Mesodermal cell (in vitro differentiated cells): ENCODE data around the gene UBC.
A peak's percentile ranks its signal among the peaks of the same experiment; 100 is the strongest.

Experiments used
- H3K27ac ChIP-seq: 2 replicates; pipeline ENCODE4 v1.7.0; 2013; ENCODE audit warnings: mild to moderate bottlenecking, low read depth, low read length, moderate library complexity; ENCODE audit not compliant: severe bottlenecking
- H3K36me3 ChIP-seq: 2 replicates; pipeline ENCODE4 v1.7.1; 2013; ENCODE audit warnings: mild to moderate bottlenecking, low read length, moderate library complexity; ENCODE audit not compliant: control insufficient read depth, insufficient read depth
- H3K4me1 ChIP-seq: one replicate; pipeline ENCODE4 v1.7.1; 2013; ENCODE audit warnings: mild to moderate bottlenecking, low read length; ENCODE audit not compliant: insufficient read depth, control insufficient read depth, poor library complexity, severe bottlenecking
- H3K4me3 ChIP-seq: 2 replicates; pipeline ENCODE4 v1.7.0; 2013; ENCODE audit warnings: low read length, control low read depth, mild to moderate bottlenecking; ENCODE audit not compliant: insufficient read depth, poor library complexity, severe bottlenecking; ENCODE audit errors: extremely low read depth
- H3K9me3 ChIP-seq: 2 replicates; pipeline ENCODE4 v1.7.1; 2013; ENCODE audit warnings: mild to moderate bottlenecking, low read length, moderate library complexity; ENCODE audit not compliant: control insufficient read depth
- WGBS, 2 experiments: methylation state at CpG; one replicate each; pipeline ENCODE4 v1.1.5; 2013; ENCODE audit warnings: missing lambda C conversion rate in 2 of 2; ENCODE audit not compliant: insufficient coverage in 2 of 2; 5-methylcytosine and 5-hydroxymethylcytosine counted together

Gene UBC

GRCh38 chr12:124869059-124869665 is 45.3 kb downstream of the UBC start:
- H3K9me3 ChIP-seq = no peaks in the 10 kb centered on the region
- WGBS, 2 experiments = 68 to 80% methylated on average over 15 to 16 of the region's 17 CpGs

GRCh38 chr12:124868252-124869058 is 46.0 kb downstream of the UBC start:
- Histone ChIP-seq H3K4me1 (peaks cover 16% of the 10 kb centered on the region), H3K4me3 (no peak overlapping the region), H3K36me3 (no peaks in the 10 kb centered on the region), H3K9me3 (no peaks in the 10 kb centered on the region), H3K27ac (no peak overlapping the region)
- WGBS, 2 experiments = 85 to 90% methylated on average over 8 to 9 of the region's 11 CpGs

More at GRCh38 chr12:124869059-124869665, 45.3 kb downstream of the UBC start:
- Histone ChIP-seq H3K36me3 (no peaks in the 10 kb centered on the region), H3K4me1 (peaks cover 16% of the 10 kb centered on the region), H3K4me3 (no peak overlapping the region), H3K27ac (no peak overlapping the region)

GRCh38 chr12:124867401-124867930 is 47.0 kb downstream of the UBC start:
- no peaks in the 10 kb centered on the region for H3K9me3 ChIP-seq
- H3K4me3 ChIP-seq = no peak overlapping the region
- no peak overlapping the region for H3K27ac ChIP-seq
- no peaks in the 10 kb centered on the region for H3K36me3 ChIP-seq
- peaks cover 18% of the 10 kb centered on the region for H3K4me1 ChIP-seq
- WGBS, 2 experiments = 70 to 87% methylated on average over 2 to 3 of the region's 6 CpGs

GRCh38 chr12:124866883-124867400 is 47.5 kb downstream of the UBC start:
- Histone ChIP-seq H3K27ac (no peak overlapping the region), H3K9me3 (no peaks in the 10 kb centered on the region), H3K4me1 (peaks cover 21% of the 10 kb centered on the region), H3K36me3 (no peaks in the 10 kb centered on the region), H3K4me3 (no peak overlapping the region)
- 91 to 94% methylated on average over 7 of the region's 9 CpGs for WGBS, 2 experiments

- peaks cover under 1% of the 10 kb centered on the region for H3K36me3 ChIP-seq
- H3K27ac ChIP-seq = no peak overlapping the region
- no peak overlapping the region for H3K4me3 ChIP-seq
- H3K9me3 ChIP-seq = no peaks in the 10 kb centered on the region
- 88% methylated on average over 10 of the region's 10 CpGs for WGBS, 2 experiments
- peaks cover 20% of the 10 kb centered on the region for H3K4me1 ChIP-seq
Observed at GRCh38 chr12:124866195-124866882, 48.1 kb downstream of the UBC start.

DNA sequence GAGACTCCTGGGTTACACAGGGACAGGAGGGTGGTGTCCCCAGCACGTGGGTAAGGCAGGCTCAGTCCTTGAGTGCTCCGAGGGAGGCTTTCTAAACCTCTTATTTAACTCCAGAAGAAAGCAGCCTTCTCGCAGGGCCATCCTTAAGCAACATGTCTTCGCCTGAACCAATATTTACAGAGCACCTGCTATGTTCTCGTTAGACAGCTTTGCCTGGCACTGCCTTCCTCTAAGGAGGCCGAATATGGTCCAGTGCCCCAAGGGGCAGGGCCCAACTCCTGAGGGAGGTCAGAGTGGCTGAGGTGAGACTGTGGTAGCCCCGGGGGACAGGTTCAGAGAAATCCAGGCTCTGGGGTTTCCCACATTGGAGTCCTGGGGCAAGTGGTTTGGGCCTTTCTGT is 48.7 kb downstream of the UBC start:
- 84 to 94% methylated on average over 4 to 7 of the region's 7 CpGs for WGBS, 2 experiments
- peaks cover 16% of the 10 kb centered on the region for H3K4me1 ChIP-seq
- no peak overlapping the region for H3K4me3 ChIP-seq
- peaks cover 6% of the 10 kb centered on the region for H3K36me3 ChIP-seq
- no peak overlapping the region for H3K27ac ChIP-seq
- no peaks in the 10 kb centered on the region for H3K9me3 ChIP-seq

GRCh38 chr12:124864326-124864752 is 50.1 kb downstream of the UBC start:
- Histone ChIP-seq H3K4me3 (peak overlapping the region; percentile 61), H3K36me3 (peaks cover 17% of the 10 kb centered on the region), H3K27ac (no peak overlapping the region)

GRCh38 chr12:124863416-124864325 is 50.8 kb downstream of the UBC start, which contains the start of gene SCARB1:
Gene SCARB1, minus strand, starts transcription at chr12:124863864. Its CDS starts 144 bp downstream, at chr12:124863720.
- Histone ChIP-seq H3K27ac (no peak within 1 kb of the TSS), H3K9me3 (no peaks in the 10 kb centered on the region), H3K4me3 (peak within 1 kb of the TSS; percentile 61), H3K4me1 (peaks cover 13% of the 10 kb centered on the region), H3K36me3 (peaks cover 17% of the 10 kb centered on the region)
- WGBS, 2 experiments = 0 to 1% methylated on average over 68 to 81 of the region's 89 CpGs

More at GRCh38 chr12:124864326-124864752, 50.1 kb downstream of the UBC start:
- peaks cover 15% of the 10 kb centered on the region for H3K4me1 ChIP-seq
- no peaks in the 10 kb centered on the region for H3K9me3 ChIP-seq
- WGBS, 2 experiments = 89 to 99% methylated on average over 8 to 10 of the region's 14 CpGs

DNA sequence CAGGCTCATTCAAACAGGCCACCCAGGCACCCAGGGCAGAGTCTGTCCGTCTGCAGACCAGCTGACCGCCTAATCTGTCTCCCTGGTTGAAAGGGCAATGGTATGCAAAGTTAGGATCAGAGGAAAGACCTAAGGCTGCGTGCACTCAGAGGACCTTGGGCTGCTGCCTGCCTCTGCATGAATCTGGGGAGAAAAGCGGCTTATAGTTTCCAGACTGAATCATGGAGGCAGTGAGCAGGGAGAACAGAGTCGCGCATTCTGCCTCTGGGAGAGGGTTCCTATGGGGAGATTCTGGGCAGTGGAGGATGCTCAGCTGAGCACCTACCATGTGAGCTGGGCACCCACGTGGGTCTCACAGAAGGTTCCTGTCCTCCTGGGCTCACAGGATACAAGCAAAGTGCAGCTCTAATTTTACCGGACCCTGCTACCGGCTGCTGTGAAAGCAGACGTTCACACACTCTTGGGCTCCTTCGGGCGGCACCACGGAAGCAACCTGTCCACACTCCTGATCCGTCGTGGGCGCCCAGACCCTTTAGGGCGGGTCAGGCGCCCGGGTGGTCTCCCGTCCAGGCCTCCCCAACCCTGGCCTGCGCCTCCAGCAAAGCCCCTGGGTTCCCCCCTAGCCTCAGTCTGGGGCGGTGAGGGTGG is 51.6 kb downstream of the UBC start:
- Histone ChIP-seq H3K9me3 (no peaks in the 10 kb centered on the region), H3K27ac (no peak overlapping the region), H3K36me3 (peaks cover 17% of the 10 kb centered on the region), H3K4me3 (peak overlapping the region; percentile 61), H3K4me1 (peaks cover 13% of the 10 kb centered on the region)
- 17 to 19% methylated on average over 18 to 22 of the region's 22 CpGs for WGBS, 2 experiments
